Neural progenitor cell (in vitro differentiated cells): Measurements from ENCODE around the gene MYH9.

ENCODE experiments used
- CTCF ChIP-seq: fragments of 200-600 bp; sonication (generic); IDR thresholded peaks from 2 replicates; pipeline ENCODE4 v1.5.1; 2017; ENCODE audit warnings: antibody characterized with exemption, mild to moderate bottlenecking
- EZH2 ChIP-seq: fragments of 200-600 bp; sonication (generic); IDR thresholded peaks from 2 replicates; pipeline ENCODE4 v1.6.1; 2017; ENCODE audit warnings: antibody characterized with exemption, mild to moderate bottlenecking, moderate library complexity

GRCh38 chr22:36375071-36375980 is 12.4 kb downstream of the MYH9 start:
- TF ChIP-seq CTCF (no peak), EZH2 (no peak)
